ENCODE data around the gene EGFR. TPM values are rescaled to one million over a fixed set of nuclear protein-coding genes. Genes with fewer than 3 reads are reported as not detected.

Gene EGFR
- total RNA-seq, 1 experiment from 2014 or later, result 50.0 TPM

DNA sequence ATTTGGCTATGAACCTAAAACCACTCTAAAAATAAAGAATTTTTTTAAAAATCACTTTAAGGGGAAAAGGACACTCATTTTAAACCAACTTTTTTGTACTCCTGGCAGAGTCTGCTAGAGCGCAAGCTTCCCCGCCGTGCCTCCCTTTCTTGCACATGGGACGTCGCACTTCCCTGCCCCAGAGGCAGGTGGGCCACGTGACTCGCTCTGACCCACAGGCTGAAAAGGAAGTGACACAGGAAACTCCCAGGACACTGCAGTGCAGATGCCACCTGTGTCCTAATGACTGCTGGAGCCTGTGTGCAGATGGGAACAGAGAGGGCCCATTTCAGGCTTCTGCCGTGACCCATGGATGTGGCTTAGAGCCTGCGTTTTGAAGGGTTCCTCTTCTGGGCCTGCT is 204.2 kb downstream of the EGFR start:
- no peak for ATAC-seq
- H3K4me1 ChIP-seq (ENCODE audit: insufficient read depth, low read length), result no peaks in the 10 kb centered on the region
- no peak overlapping the region for H3K27ac ChIP-seq (ENCODE audit: low read length)
- intact Hi-C loops (cut with micrococcal nuclease), result no loop called here
- H3K4me3 ChIP-seq (ENCODE audit: low read length), result no peak overlapping the region
- no peaks in the 10 kb centered on the region for H4K20me1 ChIP-seq (ENCODE audit: low read length)
- BruUV-seq (replicated peaks), result no TSS peak
- TF ChIP-seq EZH2phosphoT487 (IDR thresholded peaks at IDR 0.05; ENCODE audit: borderline replicate concordance, low read length), result no peak
- no peak for TF ChIP-seq EZH2 (IDR thresholded peaks at IDR 0.05; ENCODE audit: low read length, unreplicated experiment)
- TF ChIP-seq, protein P1, sequence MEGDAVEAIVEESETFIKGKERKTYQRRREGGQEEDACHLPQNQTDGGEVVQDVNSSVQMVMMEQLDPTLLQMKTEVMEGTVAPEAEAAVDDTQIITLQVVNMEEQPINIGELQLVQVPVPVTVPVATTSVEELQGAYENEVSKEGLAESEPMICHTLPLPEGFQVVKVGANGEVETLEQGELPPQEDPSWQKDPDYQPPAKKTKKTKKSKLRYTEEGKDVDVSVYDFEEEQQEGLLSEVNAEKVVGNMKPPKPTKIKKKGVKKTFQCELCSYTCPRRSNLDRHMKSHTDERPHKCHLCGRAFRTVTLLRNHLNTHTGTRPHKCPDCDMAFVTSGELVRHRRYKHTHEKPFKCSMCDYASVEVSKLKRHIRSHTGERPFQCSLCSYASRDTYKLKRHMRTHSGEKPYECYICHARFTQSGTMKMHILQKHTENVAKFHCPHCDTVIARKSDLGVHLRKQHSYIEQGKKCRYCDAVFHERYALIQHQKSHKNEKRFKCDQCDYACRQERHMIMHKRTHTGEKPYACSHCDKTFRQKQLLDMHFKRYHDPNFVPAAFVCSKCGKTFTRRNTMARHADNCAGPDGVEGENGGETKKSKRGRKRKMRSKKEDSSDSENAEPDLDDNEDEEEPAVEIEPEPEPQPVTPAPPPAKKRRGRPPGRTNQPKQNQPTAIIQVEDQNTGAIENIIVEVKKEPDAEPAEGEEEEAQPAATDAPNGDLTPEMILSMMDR (conservative IDR thresholded peaks at IDR 0.05; ENCODE audit: low read depth, low read length), result no peak
- H3K27me3 ChIP-seq (ENCODE audit: low read length), result no peaks in the 10 kb centered on the region
- no peaks in the 10 kb centered on the region for H3K9me3 ChIP-seq (ENCODE audit: low read length)
- H3K9ac ChIP-seq (ENCODE audit: low read length), result no peak overlapping the region
- no peak for DNase-seq
- H3K9me2 ChIP-seq (replicated peaks; ENCODE audit: low read length), result no peaks in the 10 kb centered on the region
- CTCF ChIA-PET, result no interaction called here
- POLR2A ChIA-PET (ENCODE audit: unreplicated experiment), result no interaction called here
- H2AFZ ChIP-seq (ENCODE audit: low read length), result no peak overlapping the region
- H3F3A ChIP-seq (ENCODE audit: low read length, unreplicated experiment), result no peaks in the 10 kb centered on the region
- no peaks in the 10 kb centered on the region for H3K79me2 ChIP-seq (ENCODE audit: low read length)
- H3K4me2 ChIP-seq (ENCODE audit: low read length), result no peak overlapping the region
- H3K36me3 ChIP-seq (ENCODE audit: low read depth, low read length), result no peaks in the 10 kb centered on the region

DNA sequence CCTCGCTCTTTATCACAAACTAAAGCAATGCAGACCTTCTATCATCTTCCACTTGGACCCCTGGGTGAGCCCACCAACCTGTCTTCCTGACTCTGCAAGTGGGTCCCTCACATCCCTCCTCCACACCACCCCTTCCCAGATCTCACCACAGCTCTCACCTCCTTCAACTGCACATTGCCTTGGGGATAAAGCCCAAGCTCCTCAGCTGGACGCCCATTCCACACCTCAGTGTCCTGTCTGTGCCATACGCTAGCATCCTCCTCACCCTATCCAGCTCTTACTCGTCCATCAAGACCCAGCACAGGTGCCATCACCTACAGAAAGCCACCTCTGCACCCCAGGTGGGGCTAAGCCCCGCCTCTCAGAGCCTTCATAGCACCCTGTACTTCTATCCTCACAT is 205.3 kb downstream of the EGFR start:
- Histone ChIP-seq H3K4me1 (ENCODE audit: insufficient read depth, low read length) (no peaks in the 10 kb centered on the region), H4K20me1 (ENCODE audit: low read length) (no peaks in the 10 kb centered on the region), H3K79me2 (ENCODE audit: low read length) (no peaks in the 10 kb centered on the region), H3K9ac (ENCODE audit: low read length) (no peak overlapping the region), H3K36me3 (ENCODE audit: low read depth, low read length) (no peaks in the 10 kb centered on the region), H3K4me3 (ENCODE audit: low read length) (no peak overlapping the region), H3K4me2 (ENCODE audit: low read length) (no peak overlapping the region), H2AFZ (ENCODE audit: low read length) (no peak overlapping the region), H3K27me3 (ENCODE audit: low read length) (no peaks in the 10 kb centered on the region), H3F3A (ENCODE audit: low read length, unreplicated experiment) (no peaks in the 10 kb centered on the region), H3K9me2 (replicated peaks; ENCODE audit: low read length) (no peaks in the 10 kb centered on the region), H3K9me3 (ENCODE audit: low read length) (no peaks in the 10 kb centered on the region), H3K27ac (ENCODE audit: low read length) (no peak overlapping the region)
- TF ChIP-seq, protein P1 (conservative IDR thresholded peaks at IDR 0.05; ENCODE audit: low read depth, low read length), result no peak
- no peak for TF ChIP-seq EZH2phosphoT487 (IDR thresholded peaks at IDR 0.05; ENCODE audit: borderline replicate concordance, low read length)
- no peak for TF ChIP-seq EZH2 (IDR thresholded peaks at IDR 0.05; ENCODE audit: low read length, unreplicated experiment)
- intact Hi-C loops (cut with micrococcal nuclease), result no loop called here
- ATAC-seq, result no peak
- CTCF ChIA-PET, result no interaction called here
- POLR2A ChIA-PET (ENCODE audit: unreplicated experiment), result no interaction called here
- no TSS peak for BruUV-seq (replicated peaks)
- DNase-seq, result no peak

DNA sequence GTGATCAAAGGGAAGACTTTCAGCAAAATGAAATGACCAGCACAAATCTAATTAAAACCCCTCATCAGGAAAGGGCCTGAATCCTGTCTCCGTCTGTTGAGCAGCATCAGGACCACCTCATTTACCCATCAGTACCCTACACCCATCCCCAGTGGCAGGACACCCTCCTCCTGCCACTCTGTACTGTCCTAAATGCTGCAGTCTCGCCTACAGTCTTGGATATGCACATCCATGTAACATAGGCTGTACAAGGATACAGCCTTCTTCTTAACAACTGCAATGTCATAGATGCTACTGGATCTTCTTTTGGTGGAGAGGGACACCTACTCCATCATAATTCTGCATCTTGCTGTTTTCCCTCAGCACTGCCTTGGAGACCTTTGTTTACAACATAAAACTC is 206.0 kb downstream of the EGFR start:
- H4K20me1 ChIP-seq (ENCODE audit: low read length), result no peaks in the 10 kb centered on the region
- no peak overlapping the region for H3K9ac ChIP-seq (ENCODE audit: low read length)
- no peaks in the 10 kb centered on the region for H3K36me3 ChIP-seq (ENCODE audit: low read depth, low read length)
- H3F3A ChIP-seq (ENCODE audit: low read length, unreplicated experiment), result no peaks in the 10 kb centered on the region
- ChIA-PET POLR2A (ENCODE audit: unreplicated experiment) (interaction anchor here (0.6 kb wide), 1 partner anchor 173 kb away, joined by 3 read pairs; no protein-coding TSS in a partner anchor), CTCF (no interaction called here)
- H3K27ac ChIP-seq (ENCODE audit: low read length), result no peak overlapping the region
- H3K4me3 ChIP-seq (ENCODE audit: low read length), result no peak overlapping the region
- no peaks in the 10 kb centered on the region for H3K9me2 ChIP-seq (replicated peaks; ENCODE audit: low read length)
- TF ChIP-seq EZH2phosphoT487 (IDR thresholded peaks at IDR 0.05; ENCODE audit: borderline replicate concordance, low read length) (no peak), EZH2 (IDR thresholded peaks at IDR 0.05; ENCODE audit: low read length, unreplicated experiment) (no peak)
- TF ChIP-seq, protein P1 (conservative IDR thresholded peaks at IDR 0.05; ENCODE audit: low read depth, low read length), result no peak
- DNase-seq (no peak), ATAC-seq (no peak)
- no peak overlapping the region for H3K4me2 ChIP-seq (ENCODE audit: low read length)
- intact Hi-C loops (cut with micrococcal nuclease), result no loop called here
- H2AFZ ChIP-seq (ENCODE audit: low read length), result no peak overlapping the region
- no peaks in the 10 kb centered on the region for H3K27me3 ChIP-seq (ENCODE audit: low read length)
- no TSS peak for BruUV-seq (replicated peaks)
- no peaks in the 10 kb centered on the region for H3K79me2 ChIP-seq (ENCODE audit: low read length)
- H3K9me3 ChIP-seq (ENCODE audit: low read length), result no peaks in the 10 kb centered on the region
- no peaks in the 10 kb centered on the region for H3K4me1 ChIP-seq (ENCODE audit: insufficient read depth, low read length)
